Measurements from ENCODE around the gene SULT4A1.

Gene SULT4A1

GRCh38 chr22:43829904-43830851 is 32.1 kb downstream of the SULT4A1 start:
- DNase-seq (ENCODE audit: low read depth, low spot score), result no peak
- TF ChIP-seq FOXP2 (optimal IDR thresholded peaks at IDR 0.05; ENCODE audit: control extremely low read depth, extremely low read length, insufficient read depth) (no peak), EZH2 (IDR thresholded peaks at IDR 0.05) (no peak), POLR2AphosphoS5 (IDR thresholded peaks at IDR 0.05; ENCODE audit: borderline replicate concordance, low read depth, low read length) (no peak)
- H3K9me3 ChIP-seq (ENCODE audit: low read depth, low read length), result no peaks in the 10 kb centered on the region
- no peak overlapping the region for H3K9ac ChIP-seq (ENCODE audit: insufficient read length)
- no peak overlapping the region for H3K4me3 ChIP-seq
- H3K27ac ChIP-seq, result no peak overlapping the region
- H3K36me3 ChIP-seq (ENCODE audit: insufficient read depth, low read length), result no peaks in the 10 kb centered on the region

GRCh38 chr22:43828998-43829782 is 33.1 kb downstream of the SULT4A1 start:
- Histone ChIP-seq H3K36me3 (ENCODE audit: insufficient read depth, low read length) (no peaks in the 10 kb centered on the region), H3K4me3 (no peak overlapping the region), H3K9ac (ENCODE audit: insufficient read length) (no peak overlapping the region), H3K27ac (no peak overlapping the region), H3K9me3 (ENCODE audit: low read depth, low read length) (no peaks in the 10 kb centered on the region)
- no peak for DNase-seq (ENCODE audit: low read depth, low spot score)
- TF ChIP-seq EZH2 (IDR thresholded peaks at IDR 0.05) (no peak), POLR2AphosphoS5 (IDR thresholded peaks at IDR 0.05; ENCODE audit: borderline replicate concordance, low read depth, low read length) (no peak), FOXP2 (optimal IDR thresholded peaks at IDR 0.05; ENCODE audit: control extremely low read depth, extremely low read length, insufficient read depth) (no peak)

- Histone ChIP-seq H3K9me3 (ENCODE audit: low read depth, low read length) (no peaks in the 10 kb centered on the region), H3K36me3 (ENCODE audit: insufficient read depth, low read length) (no peaks in the 10 kb centered on the region), H3K4me3 (no peak overlapping the region), H3K9ac (ENCODE audit: insufficient read length) (no peak overlapping the region), H3K27ac (no peak overlapping the region)
- TF ChIP-seq POLR2AphosphoS5 (IDR thresholded peaks at IDR 0.05; ENCODE audit: borderline replicate concordance, low read depth, low read length) (no peak), FOXP2 (optimal IDR thresholded peaks at IDR 0.05; ENCODE audit: control extremely low read depth, extremely low read length, insufficient read depth) (no peak), EZH2 (IDR thresholded peaks at IDR 0.05) (no peak)
- DNase-seq (ENCODE audit: low read depth, low spot score), result no peak
These were observed 33.7 kb downstream of the SULT4A1 start for GRCh38 chr22:43828725-43828997.

- DNase-seq (ENCODE audit: low read depth, low spot score), result no peak
- Histone ChIP-seq H3K27ac (no peak overlapping the region), H3K9ac (ENCODE audit: insufficient read length) (no peak overlapping the region), H3K9me3 (ENCODE audit: low read depth, low read length) (no peaks in the 10 kb centered on the region), H3K36me3 (ENCODE audit: insufficient read depth, low read length) (no peaks in the 10 kb centered on the region), H3K4me3 (no peak overlapping the region)
- TF ChIP-seq EZH2 (IDR thresholded peaks at IDR 0.05), result no peak
- TF ChIP-seq POLR2AphosphoS5 (IDR thresholded peaks at IDR 0.05; ENCODE audit: borderline replicate concordance, low read depth, low read length), result no peak
- no peak for TF ChIP-seq FOXP2 (optimal IDR thresholded peaks at IDR 0.05; ENCODE audit: control extremely low read depth, extremely low read length, insufficient read depth)
These were observed 34.2 kb downstream of the SULT4A1 start for GRCh38 chr22:43827926-43828724.

GRCh38 chr22:43827003-43827735 is 35.1 kb downstream of the SULT4A1 start:
- Histone ChIP-seq H3K9me3 (ENCODE audit: low read depth, low read length) (no peaks in the 10 kb centered on the region), H3K9ac (ENCODE audit: insufficient read length) (no peak overlapping the region), H3K27ac (no peak overlapping the region), H3K36me3 (ENCODE audit: insufficient read depth, low read length) (no peaks in the 10 kb centered on the region), H3K4me3 (no peak overlapping the region)
- DNase-seq (ENCODE audit: low read depth, low spot score), result no peak
- TF ChIP-seq POLR2AphosphoS5 (IDR thresholded peaks at IDR 0.05; ENCODE audit: borderline replicate concordance, low read depth, low read length) (no peak), EZH2 (IDR thresholded peaks at IDR 0.05) (no peak), FOXP2 (optimal IDR thresholded peaks at IDR 0.05; ENCODE audit: control extremely low read depth, extremely low read length, insufficient read depth) (no peak)

GRCh38 chr22:43826142-43827002 is 35.9 kb downstream of the SULT4A1 start:
- Histone ChIP-seq H3K27ac (no peak overlapping the region), H3K9ac (ENCODE audit: insufficient read length) (no peak overlapping the region), H3K36me3 (ENCODE audit: insufficient read depth, low read length) (no peaks in the 10 kb centered on the region), H3K9me3 (ENCODE audit: low read depth, low read length) (no peaks in the 10 kb centered on the region), H3K4me3 (no peak overlapping the region)
- TF ChIP-seq POLR2AphosphoS5 (IDR thresholded peaks at IDR 0.05; ENCODE audit: borderline replicate concordance, low read depth, low read length) (no peak), EZH2 (IDR thresholded peaks at IDR 0.05) (no peak), FOXP2 (optimal IDR thresholded peaks at IDR 0.05; ENCODE audit: control extremely low read depth, extremely low read length, insufficient read depth) (no peak)
- no peak for DNase-seq (ENCODE audit: low read depth, low spot score)

GRCh38 chr22:43825651-43826050 is 36.7 kb downstream of the SULT4A1 start:
- H3K9ac ChIP-seq (ENCODE audit: insufficient read length), result no peak overlapping the region
- no peak overlapping the region for H3K4me3 ChIP-seq
- no peaks in the 10 kb centered on the region for H3K9me3 ChIP-seq (ENCODE audit: low read depth, low read length)
- H3K36me3 ChIP-seq (ENCODE audit: insufficient read depth, low read length), result no peaks in the 10 kb centered on the region
- no peak overlapping the region for H3K27ac ChIP-seq
- no peak for TF ChIP-seq EZH2 (IDR thresholded peaks at IDR 0.05)
- TF ChIP-seq POLR2AphosphoS5 (IDR thresholded peaks at IDR 0.05; ENCODE audit: borderline replicate concordance, low read depth, low read length), result no peak
- TF ChIP-seq FOXP2 (optimal IDR thresholded peaks at IDR 0.05; ENCODE audit: control extremely low read depth, extremely low read length, insufficient read depth), result no peak
- DNase-seq (ENCODE audit: low read depth, low spot score), result no peak

Measured in SK-N-MC (cell line).